Spleen (tissue), 7 donors: ENCODE results near the gene ADAMTSL1.

ENCODE experiments used
- CTCF ChIP-seq, 11 experiments: fragments of 200-600 bp in 7 of 11; fragments of 450-650 bp in 4 of 11; sonication (generic) in 4 of 11; IDR thresholded peaks in 8 of 11; conservative IDR thresholded peaks in 3 of 11; 1 replicate in 7 of 11; 2 replicates in 4 of 11; pipeline versions ENCODE4 v1.4.0 to v1.8.0; 2016 to 2021; ENCODE audit warnings: antibody characterized with exemption in 11 of 11, inconsistent platforms in 4 of 11, mild to moderate bottlenecking in 1 of 11
- POLR2A ChIP-seq, 3 donors: fragments of 450-650 bp; IDR thresholded peaks; one replicate each; pipeline ENCODE4 v1.5.1; 2017; ENCODE audit warnings: antibody characterized with exemption in 3 of 3, mild to moderate bottlenecking in 1 of 3
- donor health status: DM: no; HTN: no; CAD: no; lungs with moderate emphysema.
- donor health status: DM: no; HTN: no; CAD: no.
- donor health status: DM: no; HTN: no; CAD: no.

DNA sequence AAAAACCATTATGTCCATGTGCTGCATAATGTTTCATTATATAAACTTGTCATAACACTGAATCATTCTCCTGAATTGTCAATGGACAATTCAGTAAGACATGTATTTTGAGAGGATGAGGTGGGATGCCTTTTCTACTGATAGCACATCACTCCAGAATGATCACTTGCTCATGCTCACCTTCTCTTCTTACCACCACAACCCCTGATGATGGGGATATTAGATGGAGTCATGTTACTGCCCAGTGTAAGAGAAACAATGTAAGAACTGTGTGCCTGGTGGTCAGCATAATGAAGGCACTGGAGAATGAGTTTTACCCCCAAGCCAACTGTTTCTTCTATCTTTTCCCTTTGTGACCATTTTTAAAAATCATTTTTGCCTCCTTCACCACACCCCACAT is 198.8 kb downstream of the ADAMTSL1 start:
- TF ChIP-seq CTCF (IDR thresholded peaks at IDR 0.05 in 8 of 11, conservative IDR thresholded peaks at IDR 0.05 in 3 of 11) (no peak), POLR2A (IDR thresholded peaks at IDR 0.05) (no peak)
